Activated T-cell treated with anti-CD3 and anti-CD28 coated beads, Interleukin-2, amount 50 U/mL, for 4 hours (primary cell): ENCODE results near the gene TSPAN8. TPM values are rescaled to one million over a fixed set of nuclear protein-coding genes. Genes with fewer than 3 reads are reported as not detected.
"Not testable (repeated sequence)": the region's sequence is repeated elsewhere in the genome, so short reads cannot be mapped to it uniquely, and the experiment has no call there.

Experiments
- ATAC-seq, 2 donors: fragments of 200-7000 bp; cut with Tn5 transposase; one replicate each; pipeline ENCODE4 v1.10.0; 2021
- DNase-seq: peaks from one replicate; pipeline ENCODE4 v3.0.0-alpha.2; 2020
- H3K27me3 Mint-ChIP-seq: one replicate; pipeline ENCODE4 v1.8.0; 2021; ENCODE audit warnings: low read depth, mixed read lengths
- H3K36me3 Mint-ChIP-seq: one replicate; pipeline ENCODE4 v1.8.0; 2022; ENCODE audit warnings: mixed read lengths; ENCODE audit not compliant: insufficient read depth
- H3K4me1 Mint-ChIP-seq: one replicate; pipeline ENCODE4 v1.8.0; 2021; ENCODE audit warnings: low read depth, mixed read lengths
- H3K4me3 Mint-ChIP-seq: one replicate; pipeline ENCODE4 v1.8.0; 2021; ENCODE audit warnings: mild to moderate bottlenecking, moderate library complexity, mixed read lengths
- H3K9me3 Mint-ChIP-seq: one replicate; pipeline ENCODE4 v1.8.0; 2021; ENCODE audit warnings: mixed read lengths
- total RNA-seq, 3 donors: library from RNA; stranded (reverse); gene quantifications; one replicate each; pipeline ENCODE4 v1.2.1, GENCODE V29; 2021

The TSPAN8 gene
- total RNA-seq, 3 donors from 2014 or later = 0.29 to 0.46 (median 0.30) TPM

DNA sequence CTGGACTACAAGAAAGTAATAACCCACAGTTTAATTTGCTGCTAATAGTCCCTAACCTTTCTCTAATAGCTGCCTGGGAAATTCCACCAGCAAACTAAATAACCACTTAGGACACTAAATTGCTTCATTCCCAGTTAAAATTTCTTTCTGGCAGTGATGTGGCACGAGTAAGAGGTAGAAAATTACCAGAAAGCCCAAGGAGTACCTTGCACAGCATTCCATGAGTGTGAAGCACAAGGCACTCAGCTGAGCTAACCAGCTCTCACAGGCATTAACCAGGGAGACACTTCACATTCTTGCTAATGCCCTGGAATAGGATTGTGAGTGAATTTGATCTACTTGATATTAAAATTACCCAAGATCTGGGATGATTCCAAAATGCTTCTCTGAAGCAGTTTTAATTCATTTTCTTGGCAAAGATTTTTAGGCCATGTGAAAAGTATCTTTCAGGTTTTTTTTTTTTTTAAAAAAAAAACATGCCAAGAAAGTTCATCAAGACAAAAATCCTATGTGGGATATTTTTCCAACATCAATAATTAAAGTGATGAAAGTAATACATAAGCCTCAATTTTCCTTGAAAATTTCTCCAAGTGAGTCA is 29.5 kb downstream of the TSPAN8 start:
- DNase-seq (no peak), ATAC-seq (no peak)
- H3K4me3 Mint-ChIP-seq = no peak overlapping the region
- H3K36me3 Mint-ChIP-seq = no peaks in the 10 kb centered on the region
- no peaks in the 10 kb centered on the region for H3K4me1 Mint-ChIP-seq
- no peaks in the 10 kb centered on the region for H3K9me3 Mint-ChIP-seq
- no peaks in the 10 kb centered on the region for H3K27me3 Mint-ChIP-seq

DNA sequence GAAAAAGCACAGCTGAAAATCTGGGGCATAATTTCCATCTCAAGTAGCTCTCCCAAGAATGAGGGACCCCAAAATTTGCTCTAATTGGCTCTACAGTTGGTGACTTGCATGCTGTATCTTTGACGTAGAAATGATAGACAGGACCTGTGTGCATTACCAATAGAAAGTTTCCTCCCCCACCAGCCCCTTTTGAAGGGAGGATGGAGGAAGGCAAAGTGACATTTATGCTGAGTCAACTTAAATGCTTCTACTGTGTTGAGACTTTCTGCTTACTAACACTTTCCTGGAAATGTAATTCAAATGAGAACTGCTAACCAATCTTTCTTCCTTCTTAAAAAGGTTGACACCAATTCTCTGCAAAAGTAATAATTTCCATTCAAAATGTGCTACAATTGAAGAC is 31.9 kb downstream of the TSPAN8 start:
- DNase-seq = no peak
- Mint-ChIP-seq H3K4me1 (no peaks in the 10 kb centered on the region), H3K9me3 (no peaks in the 10 kb centered on the region), H3K36me3 (no peaks in the 10 kb centered on the region), H3K27me3 (no peaks in the 10 kb centered on the region), H3K4me3 (no peak overlapping the region)
- no peak for ATAC-seq

DNA sequence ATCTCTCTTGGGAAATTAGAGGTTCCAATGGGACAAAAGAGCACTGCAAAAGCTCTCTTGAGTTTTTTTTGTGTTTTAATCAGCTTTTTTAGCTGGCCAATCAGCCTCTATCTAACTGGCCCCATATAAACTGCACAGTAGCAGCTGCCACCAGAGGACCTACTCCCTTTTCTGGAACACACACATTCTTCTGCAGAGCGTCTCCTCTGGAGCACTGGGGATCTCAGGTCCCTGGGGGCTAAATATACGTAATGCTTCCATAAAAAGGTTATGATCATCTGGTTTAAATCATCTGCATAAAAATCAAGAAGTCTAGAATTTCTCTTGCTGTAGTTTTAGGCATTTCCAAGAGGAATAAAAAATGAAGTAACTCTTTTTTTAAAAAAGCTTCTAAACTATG is 32.3 kb downstream of the TSPAN8 start:
- Mint-ChIP-seq H3K36me3 (no peaks in the 10 kb centered on the region), H3K9me3 (no peaks in the 10 kb centered on the region), H3K27me3 (no peaks in the 10 kb centered on the region), H3K4me1 (no peaks in the 10 kb centered on the region), H3K4me3 (no peak overlapping the region)
- ATAC-seq (no peak), DNase-seq (no peak)

DNA sequence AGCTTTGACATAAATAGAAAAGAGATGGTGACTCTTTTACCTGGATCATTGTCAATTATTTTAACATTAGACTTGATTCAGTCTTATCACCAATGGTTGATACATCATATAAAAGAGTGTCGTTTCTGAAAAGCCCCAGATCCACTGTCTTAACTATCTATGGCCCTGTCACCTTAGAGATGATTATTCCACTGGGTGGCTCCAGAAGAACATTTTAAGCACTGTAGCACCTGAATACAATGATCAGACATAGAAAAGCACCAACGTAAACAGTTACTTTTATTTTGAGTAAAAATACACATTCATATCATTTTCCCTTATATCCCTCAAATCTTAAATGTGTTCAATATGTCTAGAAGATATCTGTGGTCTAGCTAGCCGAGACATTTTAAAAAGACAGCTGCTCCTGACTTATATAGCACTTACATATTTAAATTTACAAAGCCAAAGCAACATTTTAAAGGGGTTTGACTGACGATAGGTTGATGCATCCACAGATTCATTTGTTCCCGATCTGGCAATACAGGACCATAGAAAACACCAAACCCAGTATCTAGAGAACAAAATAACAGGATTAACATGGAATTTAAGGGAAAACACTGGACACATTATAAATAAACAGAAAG is 32.9 kb downstream of the TSPAN8 start:
- no peaks in the 10 kb centered on the region for H3K9me3 Mint-ChIP-seq
- no peaks in the 10 kb centered on the region for H3K27me3 Mint-ChIP-seq
- no peak for DNase-seq
- no peaks in the 10 kb centered on the region for H3K4me1 Mint-ChIP-seq
- no peaks in the 10 kb centered on the region for H3K36me3 Mint-ChIP-seq
- no peak for ATAC-seq
- H3K4me3 Mint-ChIP-seq = no peak overlapping the region

GRCh38 chr12:71113148-71113547 is 44.7 kb downstream of the TSPAN8 start:
- not testable (repeated sequence) for H3K27me3 Mint-ChIP-seq, H3K36me3 Mint-ChIP-seq, H3K4me3 Mint-ChIP-seq, H3K4me1 Mint-ChIP-seq, ATAC-seq, DNase-seq
- H3K9me3 Mint-ChIP-seq = peaks cover 14% of the 10 kb centered on the region

DNA sequence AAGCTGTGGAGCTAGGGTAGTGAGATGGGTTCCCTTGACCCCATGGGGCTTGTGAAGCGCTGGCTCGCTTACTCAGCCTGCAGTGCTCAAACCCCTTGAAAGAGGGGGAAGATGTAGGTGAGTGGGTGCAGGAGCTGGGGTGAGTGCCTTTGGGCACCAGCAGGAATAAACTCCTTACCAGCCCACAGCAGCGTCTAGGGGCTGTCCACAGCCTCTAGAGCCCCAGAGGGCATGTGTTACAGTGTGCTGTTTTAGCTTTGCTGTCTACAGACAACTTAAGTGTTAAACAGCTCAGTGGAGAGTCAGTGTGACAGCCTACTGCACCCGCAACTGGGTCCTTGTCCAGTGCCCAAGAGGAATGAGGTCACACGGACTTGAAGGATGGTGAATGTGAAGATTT is 48.0 kb downstream of the TSPAN8 start:
- ATAC-seq (no peak), DNase-seq (no peak)
- no peaks in the 10 kb centered on the region for H3K4me1 Mint-ChIP-seq
- H3K4me3 Mint-ChIP-seq = no peak overlapping the region
- H3K27me3 Mint-ChIP-seq = no peaks in the 10 kb centered on the region
- H3K36me3 Mint-ChIP-seq = no peaks in the 10 kb centered on the region
- peaks cover 19% of the 10 kb centered on the region for H3K9me3 Mint-ChIP-seq

DNA sequence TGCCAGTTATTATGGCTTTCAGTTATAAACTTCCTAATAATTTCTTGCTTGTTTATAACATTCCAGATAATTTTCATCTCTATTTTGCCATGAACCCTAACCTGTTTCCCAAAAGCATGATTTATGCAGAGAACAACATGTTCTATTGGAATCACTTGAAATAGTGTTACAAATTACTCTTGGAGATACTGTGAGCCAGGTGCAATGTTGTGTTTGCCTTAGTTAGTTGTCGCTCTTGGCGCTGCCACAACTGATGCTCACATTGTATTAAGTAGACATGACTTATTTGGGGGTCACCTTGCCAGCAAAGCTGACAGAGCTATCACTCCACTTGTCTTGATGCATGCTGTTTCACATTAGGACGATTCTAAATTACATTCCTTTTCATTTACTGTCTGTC is 49.4 kb downstream of the TSPAN8 start:
- no peaks in the 10 kb centered on the region for H3K36me3 Mint-ChIP-seq
- DNase-seq = no peak
- H3K27me3 Mint-ChIP-seq = no peaks in the 10 kb centered on the region
- no peak overlapping the region for H3K4me3 Mint-ChIP-seq
- no peak for ATAC-seq
- H3K4me1 Mint-ChIP-seq = no peaks in the 10 kb centered on the region
- peaks cover 16% of the 10 kb centered on the region for H3K9me3 Mint-ChIP-seq

DNA sequence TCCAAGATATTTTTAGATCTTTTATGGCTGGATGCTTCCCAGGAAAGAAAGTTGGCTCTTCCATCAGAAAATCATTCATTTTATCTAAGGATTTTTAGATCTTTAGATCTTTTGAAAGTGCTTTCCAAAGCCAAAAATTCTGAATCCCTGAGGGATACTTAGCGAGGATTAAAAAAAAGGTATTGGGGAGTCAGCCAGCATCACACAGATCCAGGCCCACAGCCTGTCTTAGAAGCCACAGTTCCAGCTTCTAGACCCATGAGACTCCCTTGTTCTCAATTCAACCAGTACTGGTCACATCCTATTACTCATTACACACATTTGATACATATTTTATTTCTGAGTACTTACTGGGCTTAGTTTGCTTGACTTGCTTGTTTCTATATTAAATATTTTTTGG is 49.9 kb downstream of the TSPAN8 start:
- Mint-ChIP-seq H3K36me3 (no peaks in the 10 kb centered on the region), H3K27me3 (no peaks in the 10 kb centered on the region), H3K4me3 (no peak overlapping the region), H3K4me1 (no peaks in the 10 kb centered on the region), H3K9me3 (peaks cover 12% of the 10 kb centered on the region)
- ATAC-seq (no peak), DNase-seq (no peak)

- no peaks in the 10 kb centered on the region for H3K36me3 Mint-ChIP-seq
- peaks cover 6% of the 10 kb centered on the region for H3K9me3 Mint-ChIP-seq
- ATAC-seq (no peak), DNase-seq (no peak)
- no peaks in the 10 kb centered on the region for H3K4me1 Mint-ChIP-seq
- no peaks in the 10 kb centered on the region for H3K27me3 Mint-ChIP-seq
- no peak overlapping the region for H3K4me3 Mint-ChIP-seq
These were observed 51.8 kb downstream of the TSPAN8 start for GRCh38 chr12:71105956-71106355.

- Mint-ChIP-seq H3K4me1 (no peaks in the 10 kb centered on the region), H3K9me3 (peaks cover 22% of the 10 kb centered on the region), H3K4me3 (no peak overlapping the region), H3K27me3 (no peaks in the 10 kb centered on the region), H3K36me3 (no peaks in the 10 kb centered on the region)
- DNase-seq (no peak), ATAC-seq (no peak)
These were observed 65.5 kb downstream of the TSPAN8 start for GRCh38 chr12:71092290-71092689.

DNA sequence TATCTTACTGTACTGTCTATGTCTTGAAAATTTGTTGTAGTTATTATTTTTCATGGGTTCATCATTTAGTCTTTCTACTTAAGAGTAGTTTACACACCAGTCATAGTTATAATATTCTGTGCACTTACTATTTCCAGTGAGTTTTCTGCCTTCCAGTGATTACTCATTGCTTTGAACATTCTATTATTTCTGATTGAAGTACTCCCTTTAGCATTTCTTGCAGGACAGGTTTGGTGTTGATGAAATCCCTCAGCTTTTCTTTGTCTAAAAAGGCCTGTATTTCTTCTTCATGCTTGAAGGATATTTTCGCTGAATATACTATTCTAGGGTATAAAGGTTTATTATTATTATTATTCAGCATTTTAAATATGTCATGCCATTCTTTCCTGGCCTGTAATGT is 66.8 kb downstream of the TSPAN8 start:
- ATAC-seq = no peak
- H3K36me3 Mint-ChIP-seq = no peaks in the 10 kb centered on the region
- no peak overlapping the region for H3K4me3 Mint-ChIP-seq
- no peaks in the 10 kb centered on the region for H3K27me3 Mint-ChIP-seq
- H3K4me1 Mint-ChIP-seq = no peaks in the 10 kb centered on the region
- H3K9me3 Mint-ChIP-seq = peaks cover 22% of the 10 kb centered on the region
- no peak for DNase-seq

- H3K9me3 Mint-ChIP-seq = peaks cover 8% of the 10 kb centered on the region
- ATAC-seq (no peak), DNase-seq (no peak)
- no peaks in the 10 kb centered on the region for H3K27me3 Mint-ChIP-seq
- no peaks in the 10 kb centered on the region for H3K36me3 Mint-ChIP-seq
- no peaks in the 10 kb centered on the region for H3K4me1 Mint-ChIP-seq
- no peak overlapping the region for H3K4me3 Mint-ChIP-seq
These were observed 72.2 kb downstream of the TSPAN8 start for GRCh38 chr12:71085575-71085974.

DNA sequence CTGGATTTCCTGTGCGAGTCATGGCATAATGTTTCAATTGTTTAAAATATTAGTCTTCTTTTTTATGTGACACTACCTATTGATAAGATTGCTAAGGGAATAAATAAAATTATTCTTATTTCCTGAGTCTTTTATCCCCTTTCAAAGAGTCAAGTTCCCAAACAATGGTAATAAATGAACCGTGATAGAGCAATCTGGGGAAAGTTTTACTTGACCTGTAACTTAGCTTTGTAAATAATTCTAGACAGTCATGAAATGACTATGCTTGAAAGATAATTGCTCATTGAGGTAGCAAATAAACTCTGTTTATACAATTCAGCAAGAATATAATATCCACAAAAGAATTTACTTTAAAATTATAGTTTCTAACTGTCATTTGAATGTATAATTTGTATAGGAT is 82.1 kb downstream of the TSPAN8 start:
- H3K36me3 Mint-ChIP-seq = no peaks in the 10 kb centered on the region
- H3K27me3 Mint-ChIP-seq = no peaks in the 10 kb centered on the region
- ATAC-seq = no peak
- no peaks in the 10 kb centered on the region for H3K4me1 Mint-ChIP-seq
- H3K4me3 Mint-ChIP-seq = no peak overlapping the region
- no peak for DNase-seq
- peaks cover 4% of the 10 kb centered on the region for H3K9me3 Mint-ChIP-seq
